ENCODE measurements around the gene AS3MT. TPM values are rescaled to one million over a fixed set of nuclear protein-coding genes. Genes with fewer than 3 reads are reported as not detected.
A peak's percentile ranks its signal among the peaks of the same experiment; 100 is the strongest.

AS3MT gene
- total and polyA plus RNA-seq, 2 of the 8 experiments (the other 6 are each of a cell fraction or from before 2014, with no cell fraction given): 5.8 to 10.3 TPM

DNA sequence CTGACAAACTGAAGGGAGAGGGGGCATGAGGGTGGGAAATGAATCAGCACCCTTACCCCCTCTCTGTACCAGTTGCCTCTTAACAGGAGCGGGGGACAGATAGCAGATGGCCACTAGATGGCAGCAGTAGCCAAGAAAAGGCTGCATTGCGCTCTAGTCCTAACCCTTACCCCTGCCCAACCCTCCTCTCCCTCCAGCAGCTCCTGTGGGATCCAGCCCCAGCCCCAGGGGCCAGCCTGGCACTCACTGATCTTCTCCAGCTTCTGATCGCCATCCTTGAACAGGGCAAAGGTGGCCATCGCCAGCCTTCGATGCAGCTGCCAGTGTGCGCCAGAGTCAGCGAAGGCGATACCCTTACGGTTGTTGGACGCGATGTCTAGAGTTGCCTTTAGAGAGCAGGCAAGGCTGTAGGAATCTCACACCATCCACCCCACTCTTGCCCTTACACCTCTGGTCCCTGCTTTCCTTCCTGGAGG lies 34.2 kb upstream of the AS3MT start (continued):
- TF ChIP-seq, protein P1, sequence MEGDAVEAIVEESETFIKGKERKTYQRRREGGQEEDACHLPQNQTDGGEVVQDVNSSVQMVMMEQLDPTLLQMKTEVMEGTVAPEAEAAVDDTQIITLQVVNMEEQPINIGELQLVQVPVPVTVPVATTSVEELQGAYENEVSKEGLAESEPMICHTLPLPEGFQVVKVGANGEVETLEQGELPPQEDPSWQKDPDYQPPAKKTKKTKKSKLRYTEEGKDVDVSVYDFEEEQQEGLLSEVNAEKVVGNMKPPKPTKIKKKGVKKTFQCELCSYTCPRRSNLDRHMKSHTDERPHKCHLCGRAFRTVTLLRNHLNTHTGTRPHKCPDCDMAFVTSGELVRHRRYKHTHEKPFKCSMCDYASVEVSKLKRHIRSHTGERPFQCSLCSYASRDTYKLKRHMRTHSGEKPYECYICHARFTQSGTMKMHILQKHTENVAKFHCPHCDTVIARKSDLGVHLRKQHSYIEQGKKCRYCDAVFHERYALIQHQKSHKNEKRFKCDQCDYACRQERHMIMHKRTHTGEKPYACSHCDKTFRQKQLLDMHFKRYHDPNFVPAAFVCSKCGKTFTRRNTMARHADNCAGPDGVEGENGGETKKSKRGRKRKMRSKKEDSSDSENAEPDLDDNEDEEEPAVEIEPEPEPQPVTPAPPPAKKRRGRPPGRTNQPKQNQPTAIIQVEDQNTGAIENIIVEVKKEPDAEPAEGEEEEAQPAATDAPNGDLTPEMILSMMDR (IDR thresholded peaks at IDR 0.05; ENCODE audit: control extremely low read depth in 1 of 3, insufficient read depth in 1 of 3, low read depth in 1 of 3, low read length in 3 of 3): peak; percentile 88 to 96 (median 89)
- TF ChIP-seq CREB1 (IDR thresholded peaks at IDR 0.05) (no peak), SAP30 (IDR thresholded peaks at IDR 0.05; ENCODE audit: insufficient read depth, insufficient replicate concordance, low read length) (no peak), PHF8 (conservative IDR thresholded peaks at IDR 0.05; ENCODE audit: low read depth, low read length) (no peak), CHD2 (IDR thresholded peaks at IDR 0.05; ENCODE audit: low read length) (no peak), BRCA1 (IDR thresholded peaks at IDR 0.05; ENCODE audit: low read depth, low read length) (no peak), YY1 (IDR thresholded peaks at IDR 0.05; ENCODE audit: low read depth, low read length) (peak; percentile 59; the same call in 1 of the 2 replicates), RAD21 (IDR thresholded peaks at IDR 0.05 in 1 of 2, conservative IDR thresholded peaks at IDR 0.05 in 1 of 2; ENCODE audit: low read depth in 2 of 2, low read length in 2 of 2) (peak; percentile 96 to 99), RFX5 (IDR thresholded peaks at IDR 0.05; ENCODE audit: borderline replicate concordance, low read depth, low read length) (no peak), TBP (IDR thresholded peaks at IDR 0.05; ENCODE audit: low read depth, low read length) (no peak)

Measured in H1 (cell line).